Pulmonary artery endothelial cell (primary cell): ENCODE data around the gene ZBTB16. TPM values are rescaled to one million over a fixed set of nuclear protein-coding genes. Genes with fewer than 3 reads are reported as not detected.

Experiments
- DNase-seq: peaks from one replicate; pipeline ENCODE4 v3.0.0-alpha.2; 2011; ENCODE audit warnings: low read depth, low spot score
- total RNA-seq: library from RNA; depleted of rRNA; stranded (reverse); fragments of >200 nt; gene quantifications from 2 replicates; pipeline ENCODE4 v1.2.3, GENCODE V29; 2014

ZBTB16 gene
- total RNA-seq = 17.3 and 41.7 TPM in 2 replicates

- DNase-seq = peak; percentile 60
Measured at GRCh38 chr11:114059278-114059983, at the start of gene ZBTB16. ZBTB16 (plus strand) TSS chr11:114059711; CDS start chr11:114063301, 3,590 bp downstream.

- no peak for DNase-seq
Measured at GRCh38 chr11:114010931-114011330, 48.6 kb upstream of the ZBTB16 start.

- DNase-seq = no peak
Measured at GRCh38 chr11:114011443-114011842, 48.1 kb upstream of the ZBTB16 start.

- DNase-seq = no peak
Measured at GRCh38 chr11:114015117-114015516, 44.4 kb upstream of the ZBTB16 start.

- no peak for DNase-seq
Measured at GRCh38 chr11:114016986-114017385, 42.5 kb upstream of the ZBTB16 start.

- DNase-seq = no peak
Measured at GRCh38 chr11:114017723-114018122, 41.8 kb upstream of the ZBTB16 start.

GRCh38 chr11:114019046-114019445 lies 40.5 kb upstream of the ZBTB16 start:
- no peak for DNase-seq

GRCh38 chr11:114019574-114019973 lies 39.9 kb upstream of the ZBTB16 start:
- no peak for DNase-seq

GRCh38 chr11:114025329-114025907 lies 34.1 kb upstream of the ZBTB16 start:
- no peak for DNase-seq

- no peak for DNase-seq
Measured at GRCh38 chr11:114026355-114026754, 33.2 kb upstream of the ZBTB16 start.

- DNase-seq = no peak
Measured at GRCh38 chr11:114027391-114027790, 32.1 kb upstream of the ZBTB16 start.

- DNase-seq = no peak
Measured at GRCh38 chr11:114027926-114028325, 31.6 kb upstream of the ZBTB16 start.

- no peak for DNase-seq
Measured at GRCh38 chr11:114031246-114031966, 28.1 kb upstream of the ZBTB16 start.

- DNase-seq = no peak
Measured at GRCh38 chr11:114031967-114032320, 27.6 kb upstream of the ZBTB16 start.

- DNase-seq = no peak
Measured at GRCh38 chr11:114033066-114033465, 26.4 kb upstream of the ZBTB16 start.

- DNase-seq = no peak
Measured at GRCh38 chr11:114033572-114033971, 25.9 kb upstream of the ZBTB16 start.

GRCh38 chr11:114034956-114035355 lies 24.6 kb upstream of the ZBTB16 start:
- DNase-seq = no peak

GRCh38 chr11:114036147-114036811 lies 23.2 kb upstream of the ZBTB16 start:
- DNase-seq = peak; percentile 41

- no peak for DNase-seq
Measured at GRCh38 chr11:114036958-114037357, 22.6 kb upstream of the ZBTB16 start.

GRCh38 chr11:114039551-114039950 lies 20.0 kb upstream of the ZBTB16 start:
- DNase-seq = no peak

GRCh38 chr11:114040706-114041211 lies 18.8 kb upstream of the ZBTB16 start:
- DNase-seq = no peak

GRCh38 chr11:114042234-114042633 lies 17.3 kb upstream of the ZBTB16 start:
- no peak for DNase-seq
